AG09319 (cell line): ENCODE measurements around the gene TMEM238.

Experiments
- DNase-seq: peaks from one replicate; pipeline ENCODE4 v3.0.0-alpha.2; 2010; ENCODE audit warnings: low read depth; ENCODE audit errors: extremely low read depth
- TF ChIP-seq, protein P1 (sequence below): IDR thresholded peaks from 2 replicates; pipeline ENCODE4 v1.5.1; 2011; ENCODE audit warnings: low read depth, mild to moderate bottlenecking, inconsistent platforms, low read length, moderate library complexity

Gene TMEM238

DNA sequence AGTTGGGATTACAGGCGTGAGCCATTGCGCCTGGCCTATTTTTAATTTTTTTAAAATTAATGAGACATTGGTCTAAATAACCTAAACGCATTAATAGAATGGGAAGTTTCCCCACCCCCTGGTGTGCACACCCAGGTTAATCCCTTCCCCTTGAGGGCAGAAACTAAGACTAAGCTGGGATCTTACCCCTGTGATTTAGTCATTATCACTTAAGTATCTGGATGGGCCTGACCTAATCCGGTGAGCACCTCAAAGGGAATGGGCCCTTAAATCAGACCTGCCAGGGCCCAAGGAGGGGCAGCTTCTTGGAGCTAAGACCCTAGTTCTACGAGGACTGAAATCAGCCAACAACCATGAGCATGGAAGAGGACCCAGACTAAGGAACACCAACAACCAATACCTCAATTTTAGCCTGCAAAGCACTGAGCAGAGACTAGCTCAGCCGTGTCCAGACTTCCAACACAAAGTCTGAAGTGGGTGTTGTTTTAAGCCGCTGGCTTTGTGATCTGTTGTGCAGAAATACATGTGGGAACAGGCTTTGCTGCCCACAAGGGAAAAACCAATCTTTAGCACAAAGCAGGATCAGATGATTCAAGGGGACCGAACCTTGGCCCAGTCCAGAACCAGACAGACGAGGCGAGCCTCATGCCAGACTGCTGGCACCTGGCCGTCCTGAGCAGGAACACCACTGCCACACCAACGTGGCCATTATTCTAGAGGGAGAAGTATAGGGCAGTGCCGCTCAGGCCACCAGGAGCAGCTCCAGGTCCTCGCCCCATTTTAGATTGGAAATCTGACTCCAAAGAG is 16.4 kb upstream of the TMEM238 start:
- TF ChIP-seq, protein P1, sequence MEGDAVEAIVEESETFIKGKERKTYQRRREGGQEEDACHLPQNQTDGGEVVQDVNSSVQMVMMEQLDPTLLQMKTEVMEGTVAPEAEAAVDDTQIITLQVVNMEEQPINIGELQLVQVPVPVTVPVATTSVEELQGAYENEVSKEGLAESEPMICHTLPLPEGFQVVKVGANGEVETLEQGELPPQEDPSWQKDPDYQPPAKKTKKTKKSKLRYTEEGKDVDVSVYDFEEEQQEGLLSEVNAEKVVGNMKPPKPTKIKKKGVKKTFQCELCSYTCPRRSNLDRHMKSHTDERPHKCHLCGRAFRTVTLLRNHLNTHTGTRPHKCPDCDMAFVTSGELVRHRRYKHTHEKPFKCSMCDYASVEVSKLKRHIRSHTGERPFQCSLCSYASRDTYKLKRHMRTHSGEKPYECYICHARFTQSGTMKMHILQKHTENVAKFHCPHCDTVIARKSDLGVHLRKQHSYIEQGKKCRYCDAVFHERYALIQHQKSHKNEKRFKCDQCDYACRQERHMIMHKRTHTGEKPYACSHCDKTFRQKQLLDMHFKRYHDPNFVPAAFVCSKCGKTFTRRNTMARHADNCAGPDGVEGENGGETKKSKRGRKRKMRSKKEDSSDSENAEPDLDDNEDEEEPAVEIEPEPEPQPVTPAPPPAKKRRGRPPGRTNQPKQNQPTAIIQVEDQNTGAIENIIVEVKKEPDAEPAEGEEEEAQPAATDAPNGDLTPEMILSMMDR, result no peak
- DNase-seq, result no peak

DNA sequence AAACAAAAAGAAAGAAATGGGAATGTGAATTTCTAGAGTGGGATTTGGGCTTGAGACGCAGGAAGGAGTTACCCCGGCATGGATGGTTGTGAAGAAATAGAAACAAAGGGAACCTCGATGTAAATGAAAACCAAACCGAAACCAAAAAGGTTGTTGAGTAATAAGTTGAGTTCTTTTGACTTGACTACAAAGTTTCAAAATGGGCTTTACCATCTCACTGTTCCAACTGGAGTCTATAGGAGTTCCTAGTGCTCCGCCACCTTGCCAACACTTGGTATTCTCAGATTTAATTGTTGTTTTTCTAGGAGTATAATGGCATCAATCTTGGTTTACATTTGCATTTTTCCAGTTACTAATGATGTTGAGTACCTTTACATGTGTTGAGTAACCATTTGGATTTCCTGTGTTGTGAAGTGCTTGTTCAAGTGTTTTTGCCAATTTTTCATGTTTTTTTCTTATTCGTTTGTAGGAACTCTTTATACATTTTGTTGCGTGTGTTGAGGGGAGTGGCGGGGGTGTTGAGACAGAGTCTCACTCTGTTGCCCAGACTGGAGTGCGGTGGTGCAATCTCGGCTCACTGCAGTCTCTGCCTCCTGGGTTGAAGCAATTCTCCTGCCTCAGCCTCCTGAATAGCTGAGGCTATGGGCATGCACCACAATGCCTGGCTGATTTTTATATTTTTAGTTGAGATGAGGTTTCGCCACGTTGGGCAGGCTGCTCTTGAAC is 14.3 kb upstream of the TMEM238 start:
- TF ChIP-seq, protein P1, result no peak
- no peak for DNase-seq

DNA sequence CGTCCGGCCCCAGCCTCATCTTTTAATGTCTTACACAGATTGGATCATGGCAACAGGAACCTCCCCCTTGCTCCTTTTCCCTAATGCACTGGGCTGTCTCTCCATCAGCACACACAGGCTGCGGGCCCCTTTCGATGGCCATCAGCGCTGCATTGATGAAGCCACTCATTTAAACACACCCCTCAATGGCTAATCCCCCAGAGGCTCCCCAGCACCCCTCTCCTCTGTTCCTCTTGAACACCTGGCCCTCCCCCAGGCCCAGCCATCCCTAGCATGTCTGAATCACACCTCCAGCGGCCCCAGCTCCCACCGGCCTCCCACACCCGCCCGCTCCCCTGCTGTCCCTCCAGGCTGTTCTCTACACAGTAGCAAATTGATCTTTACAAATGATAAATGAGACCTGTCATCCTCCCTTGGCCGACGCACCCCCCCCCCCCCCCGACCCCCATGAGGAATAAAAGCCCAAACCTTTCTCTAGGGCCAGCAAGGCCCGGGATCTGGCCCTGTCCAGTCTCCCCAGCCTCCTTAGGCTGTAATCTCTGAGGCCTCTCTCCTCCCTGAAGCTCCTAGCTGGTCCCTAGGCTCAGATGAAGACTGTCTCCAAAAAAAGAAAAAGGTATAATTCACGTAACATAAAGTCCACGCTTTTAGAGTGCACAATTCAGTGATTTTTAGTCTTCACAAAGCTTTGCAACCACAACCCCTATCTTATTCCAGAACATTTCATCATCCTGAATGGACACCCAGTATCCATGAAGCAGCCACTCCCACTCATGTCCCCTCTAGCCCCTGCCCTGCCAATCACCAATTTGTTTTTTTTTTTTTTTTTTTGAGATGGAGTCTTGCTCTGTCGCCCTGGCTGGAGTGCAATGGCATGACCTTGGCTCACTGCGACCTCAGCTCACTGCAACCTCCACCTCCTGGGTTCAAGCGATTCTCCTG is 9.0 kb upstream of the TMEM238 start:
- no peak for DNase-seq
- TF ChIP-seq, protein P1, result no peak

DNA sequence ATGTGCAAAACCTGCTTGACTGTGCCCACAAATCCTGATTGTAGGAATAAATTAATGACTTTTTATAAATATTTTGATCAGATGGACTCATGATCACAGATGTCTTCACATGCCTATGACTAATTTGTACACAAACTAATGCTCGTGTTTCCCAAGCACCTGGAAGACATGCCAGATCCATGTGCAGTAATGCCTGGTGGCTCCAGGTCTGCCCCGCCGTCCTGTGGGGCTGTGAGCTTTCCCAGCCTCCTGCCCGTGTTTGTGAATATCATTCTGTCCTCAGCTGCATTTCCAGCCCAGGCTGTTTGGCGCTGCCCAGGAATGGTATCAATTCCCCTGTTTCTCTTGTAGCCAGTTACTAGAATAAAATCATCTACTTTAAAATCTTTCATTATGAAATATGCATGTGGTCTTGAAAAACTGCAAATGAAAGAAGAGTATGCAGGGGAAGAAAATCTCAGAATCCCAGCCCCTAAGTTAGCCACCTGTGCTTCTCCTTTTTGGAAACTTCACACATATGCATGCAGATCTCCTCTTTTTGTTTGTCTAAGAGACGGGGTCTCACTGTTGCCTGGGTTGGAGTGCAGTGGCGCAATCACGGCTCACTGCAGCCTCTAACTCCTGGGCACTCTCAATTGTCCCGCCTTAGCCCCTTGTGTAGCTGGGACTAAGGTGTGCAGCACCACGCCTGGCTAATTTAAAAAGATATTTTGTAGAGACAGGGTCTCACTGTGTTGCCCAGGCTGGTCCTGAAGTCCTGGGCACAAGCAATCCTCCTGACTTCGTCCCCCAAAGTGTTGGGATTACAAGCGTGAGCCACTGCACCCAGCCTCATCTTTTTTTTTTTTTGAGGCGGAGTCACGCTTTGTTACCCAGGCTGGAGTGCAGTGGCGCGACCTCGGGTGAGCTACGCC is 7.9 kb upstream of the TMEM238 start:
- no peak for DNase-seq
- TF ChIP-seq, protein P1, result no peak

DNA sequence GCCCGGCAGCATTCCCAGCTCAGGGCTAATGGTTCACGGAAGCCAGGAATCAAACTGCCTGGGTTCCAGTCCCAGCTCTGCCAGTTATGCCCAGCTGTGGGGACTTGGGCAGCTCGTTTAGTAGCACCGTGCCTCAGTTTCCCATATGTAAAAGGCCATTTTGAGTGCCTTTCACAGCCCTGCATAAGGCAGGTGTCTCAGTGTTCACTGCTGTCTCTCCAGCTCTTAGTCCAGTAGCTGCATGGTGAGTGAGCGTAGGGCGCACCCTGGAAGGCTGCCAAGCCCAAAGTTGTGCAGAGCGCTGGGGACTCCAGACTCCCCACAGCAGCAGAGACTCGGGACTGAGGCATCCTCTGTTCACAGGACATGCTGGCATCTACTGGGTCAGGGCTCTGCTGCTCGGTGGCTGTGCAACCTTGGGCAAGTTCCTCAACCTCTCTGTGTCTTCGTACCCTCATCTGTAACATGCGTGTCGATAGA is 7.1 kb upstream of the TMEM238 start:
- no peak for DNase-seq
- TF ChIP-seq, protein P1, result no peak

DNA sequence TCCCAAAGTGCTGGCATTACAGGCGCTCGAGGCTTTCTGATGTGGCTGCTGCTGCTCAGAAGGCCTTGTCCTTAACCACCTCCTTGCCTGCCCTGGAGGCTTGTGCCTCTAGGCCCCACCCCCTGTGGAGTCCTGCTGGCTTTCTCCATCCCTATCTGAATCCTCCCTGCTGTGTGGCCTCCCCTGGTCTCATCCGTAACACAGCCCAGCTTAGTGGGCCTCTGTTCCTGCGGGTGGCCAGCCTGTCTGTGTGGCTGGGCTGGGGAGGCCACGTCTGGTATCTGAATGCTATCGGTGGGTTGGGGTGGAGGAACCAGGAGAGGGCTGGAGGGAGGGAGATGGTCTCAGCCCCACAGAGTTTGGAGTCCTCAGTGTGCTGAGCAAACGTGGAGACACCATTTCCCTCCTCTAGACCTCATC is 6.4 kb upstream of the TMEM238 start:
- no peak for DNase-seq
- TF ChIP-seq, protein P1, result no peak
